GM19351 (cell line): ENCODE results near the gene PMPCB.
"Not testable (repeated sequence)": the region's sequence is repeated elsewhere in the genome, so short reads cannot be mapped to it uniquely, and the experiment has no call there.

Source experiments
- ATAC-seq: cut with Tn5 transposase; IDR thresholded peaks from one replicate; pipeline ENCODE4 v1.9.1; 2021; ENCODE audit warnings: mild to moderate bottlenecking, moderate library complexity; ENCODE audit not compliant: unreplicated experiment

The PMPCB gene, protein sequence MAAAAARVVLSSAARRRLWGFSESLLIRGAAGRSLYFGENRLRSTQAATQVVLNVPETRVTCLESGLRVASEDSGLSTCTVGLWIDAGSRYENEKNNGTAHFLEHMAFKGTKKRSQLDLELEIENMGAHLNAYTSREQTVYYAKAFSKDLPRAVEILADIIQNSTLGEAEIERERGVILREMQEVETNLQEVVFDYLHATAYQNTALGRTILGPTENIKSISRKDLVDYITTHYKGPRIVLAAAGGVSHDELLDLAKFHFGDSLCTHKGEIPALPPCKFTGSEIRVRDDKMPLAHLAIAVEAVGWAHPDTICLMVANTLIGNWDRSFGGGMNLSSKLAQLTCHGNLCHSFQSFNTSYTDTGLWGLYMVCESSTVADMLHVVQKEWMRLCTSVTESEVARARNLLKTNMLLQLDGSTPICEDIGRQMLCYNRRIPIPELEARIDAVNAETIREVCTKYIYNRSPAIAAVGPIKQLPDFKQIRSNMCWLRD

DNA sequence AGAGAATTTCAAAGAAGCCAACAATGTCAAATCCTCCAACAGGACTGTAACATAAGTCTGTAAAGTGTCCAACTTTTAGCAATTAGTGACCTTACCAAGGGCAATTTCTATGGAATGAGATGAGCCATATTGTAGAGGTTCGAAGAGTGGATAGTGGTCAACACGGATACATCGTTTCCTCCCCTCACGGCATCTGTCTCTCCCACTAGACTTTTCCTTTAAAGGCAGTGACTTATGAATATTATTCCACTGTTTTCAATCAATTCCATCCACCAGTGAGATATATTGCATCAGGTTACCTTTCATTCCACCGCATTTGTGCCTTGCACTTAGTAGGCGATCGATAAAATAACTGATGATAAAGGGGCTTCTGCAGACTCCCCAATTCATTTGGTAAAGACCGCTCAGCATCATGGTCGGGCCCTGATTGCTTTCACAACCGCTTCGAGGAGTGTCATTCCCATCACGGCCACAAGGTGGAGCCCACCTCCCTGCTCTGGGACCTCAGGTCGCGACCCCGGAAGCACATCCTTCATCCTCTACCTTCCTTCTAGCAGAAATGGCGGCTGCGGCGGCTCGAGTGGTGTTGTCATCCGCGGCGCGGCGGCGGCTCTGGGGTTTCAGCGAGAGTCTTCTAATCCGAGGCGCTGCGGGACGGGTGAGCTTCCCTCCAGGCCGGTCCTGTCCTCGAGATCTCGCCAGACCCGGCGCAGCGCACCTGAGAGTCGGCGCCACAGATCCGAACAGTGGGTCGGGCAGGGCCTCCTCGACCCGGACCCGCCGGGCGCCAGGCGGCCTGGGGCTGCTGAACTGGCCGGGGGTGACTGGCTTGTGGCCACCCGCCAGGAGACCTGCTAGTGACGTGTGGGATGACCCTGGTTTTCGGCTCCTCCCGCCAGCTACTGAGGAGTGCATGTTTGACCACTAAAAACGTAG is at the start of gene PMPCB:
TSS of gene PMPCB (plus strand) at position 535 of the 936 bp plus-strand sequence. CDS start at position 560, 25 bp downstream.
- peak; percentile 92 for ATAC-seq

DNA sequence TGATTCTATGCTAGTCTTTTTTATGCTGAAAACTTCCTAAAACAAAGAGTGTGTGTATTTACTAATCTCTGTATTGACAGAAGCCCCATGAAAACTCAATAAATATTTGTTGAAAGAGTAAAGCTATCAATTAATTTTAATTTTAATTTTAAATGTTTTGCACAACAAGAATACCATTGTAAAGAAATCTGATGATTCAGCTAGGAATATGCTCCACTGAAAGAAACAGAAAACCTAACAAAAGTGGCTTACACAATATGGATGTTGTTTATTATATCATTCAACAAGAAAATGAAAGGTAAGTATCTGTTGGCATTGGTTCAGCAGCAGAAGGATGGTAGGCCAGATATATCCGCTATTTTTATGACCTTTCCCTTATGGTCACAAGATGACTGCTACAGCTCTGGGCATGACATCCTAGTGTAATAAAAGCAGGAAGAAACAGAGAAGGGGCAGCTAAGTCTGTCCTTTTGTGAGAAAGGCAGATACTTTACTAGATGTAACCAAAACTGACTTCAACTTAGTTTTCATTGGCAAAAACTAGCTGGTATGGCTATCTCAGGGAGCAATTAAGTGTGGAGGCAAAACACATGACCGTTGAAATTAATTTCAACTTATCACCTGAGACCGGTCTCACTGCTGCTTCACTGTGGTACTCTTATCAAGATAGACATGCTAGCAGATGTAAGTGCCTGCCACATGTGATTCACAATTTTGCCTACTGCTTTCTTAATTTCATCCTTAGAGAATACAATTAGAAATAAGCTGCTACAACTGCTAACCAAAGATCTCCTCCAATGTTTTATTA is 43.3 kb upstream of the PMPCB start:
- ATAC-seq: not testable (repeated sequence)

DNA sequence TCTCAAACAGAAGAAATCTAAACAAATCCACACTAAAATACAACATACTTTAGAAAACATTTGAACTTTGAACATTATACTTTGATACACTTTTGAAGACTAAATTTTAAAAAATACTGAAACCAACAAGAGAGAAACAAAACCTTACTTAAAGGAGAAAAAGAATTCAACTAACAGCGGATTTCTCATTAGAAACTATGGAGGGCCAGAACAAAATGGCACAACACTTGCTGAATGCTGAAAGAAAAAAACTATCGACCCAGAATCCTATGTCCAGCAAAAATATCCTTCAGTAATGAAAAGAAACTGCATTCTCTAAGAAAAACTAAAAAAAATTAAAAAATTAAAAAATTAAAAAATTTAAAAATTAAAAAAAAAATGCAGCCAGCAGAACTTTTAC is 33.2 kb upstream of the PMPCB start:
- ATAC-seq: not testable (repeated sequence)

DNA sequence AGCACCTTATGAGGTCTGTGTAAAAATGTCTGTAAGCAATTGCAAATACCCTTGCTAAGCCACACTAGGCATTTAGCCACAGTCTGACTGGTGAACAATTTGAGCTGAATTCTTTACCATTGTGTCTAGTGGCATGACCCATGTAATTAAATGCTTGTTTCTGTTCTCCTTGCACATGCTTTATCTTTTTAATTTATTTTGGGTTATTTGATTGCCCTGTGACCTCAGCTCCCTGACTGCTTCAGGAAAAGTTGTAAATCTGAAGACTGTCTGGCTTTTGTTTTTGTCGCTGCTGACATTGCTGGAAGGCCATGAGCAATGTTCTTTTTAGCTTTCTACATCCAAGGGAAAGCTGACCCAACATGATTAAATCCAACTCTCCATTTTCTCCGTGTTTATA is 31.0 kb upstream of the PMPCB start:
- not testable (repeated sequence) for ATAC-seq

DNA sequence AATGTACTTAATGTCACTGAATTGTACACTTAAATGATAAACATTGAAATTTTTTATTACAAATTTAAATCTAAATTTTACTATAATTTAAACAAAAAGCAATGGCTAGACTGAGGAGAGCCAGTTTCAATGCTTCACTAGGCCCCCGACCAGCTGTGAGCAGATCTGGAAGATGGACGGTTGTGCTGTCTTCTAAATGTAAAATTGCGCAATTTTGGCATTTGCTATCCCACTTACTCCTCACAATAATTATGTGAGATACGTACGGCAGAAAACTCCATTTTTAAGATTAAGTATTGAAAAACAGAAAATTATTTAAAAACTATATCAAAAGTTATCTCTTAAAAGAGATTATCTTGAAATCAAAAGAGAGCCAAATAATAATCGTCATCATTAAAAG is 23.9 kb upstream of the PMPCB start:
- ATAC-seq: not testable (repeated sequence)

DNA sequence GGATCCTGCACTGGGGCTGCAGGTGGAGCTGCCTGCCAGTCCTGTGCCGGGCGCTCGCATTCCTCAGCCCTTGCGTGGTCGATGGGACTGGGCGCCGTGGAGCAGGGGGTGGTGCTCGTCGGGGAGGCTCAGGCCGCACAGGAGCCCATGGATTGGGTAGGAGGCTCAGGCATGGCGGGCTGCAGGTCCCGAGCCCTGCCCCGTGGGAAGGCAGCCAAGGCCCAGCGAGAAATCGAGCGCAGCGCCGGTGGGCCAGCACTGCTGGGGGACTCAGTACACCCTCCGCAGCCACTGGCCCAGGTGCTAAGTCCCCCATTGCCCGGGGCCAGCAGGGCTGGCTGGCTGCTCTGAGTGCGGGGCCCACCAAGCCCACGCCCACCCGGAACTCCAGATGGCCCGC is 22.4 kb upstream of the PMPCB start:
- ATAC-seq: not testable (repeated sequence)

DNA sequence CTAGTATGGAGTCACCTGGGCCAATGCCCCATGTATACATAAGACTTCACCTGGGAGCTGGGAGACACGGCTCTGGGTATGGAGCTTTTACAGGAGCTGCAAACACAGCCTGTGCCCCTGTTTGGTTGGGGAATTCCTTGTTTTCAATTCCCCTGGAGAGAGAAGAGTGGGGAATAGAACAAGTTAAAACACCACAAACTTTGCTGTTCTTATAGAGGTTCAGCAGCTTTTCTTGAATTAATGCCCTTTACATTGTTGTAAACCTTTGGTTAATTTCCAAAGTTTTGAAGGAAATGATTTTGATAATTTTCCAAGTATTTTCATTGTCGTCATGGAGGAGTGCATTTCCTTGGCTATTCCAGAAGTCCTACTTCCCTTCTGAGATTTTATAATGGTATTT is 19.0 kb upstream of the PMPCB start:
- ATAC-seq: not testable (repeated sequence)

DNA sequence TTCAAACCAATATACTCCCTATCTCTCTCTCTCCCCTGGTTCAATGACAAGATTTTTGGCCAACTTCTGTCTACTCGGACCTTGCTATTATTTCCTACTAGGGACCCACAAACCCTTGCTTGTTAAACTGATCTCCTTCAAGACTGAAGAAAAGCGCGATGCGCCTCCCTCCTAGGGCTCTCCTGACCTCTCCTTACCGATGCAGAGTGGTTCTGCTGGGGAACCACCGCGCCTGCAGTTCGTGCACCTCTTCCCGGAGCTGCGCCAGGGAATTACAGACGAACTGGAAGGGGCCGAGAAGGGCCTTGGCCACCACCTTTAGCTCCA is 17.6 kb upstream of the PMPCB start:
- peak; percentile 39 for ATAC-seq

DNA sequence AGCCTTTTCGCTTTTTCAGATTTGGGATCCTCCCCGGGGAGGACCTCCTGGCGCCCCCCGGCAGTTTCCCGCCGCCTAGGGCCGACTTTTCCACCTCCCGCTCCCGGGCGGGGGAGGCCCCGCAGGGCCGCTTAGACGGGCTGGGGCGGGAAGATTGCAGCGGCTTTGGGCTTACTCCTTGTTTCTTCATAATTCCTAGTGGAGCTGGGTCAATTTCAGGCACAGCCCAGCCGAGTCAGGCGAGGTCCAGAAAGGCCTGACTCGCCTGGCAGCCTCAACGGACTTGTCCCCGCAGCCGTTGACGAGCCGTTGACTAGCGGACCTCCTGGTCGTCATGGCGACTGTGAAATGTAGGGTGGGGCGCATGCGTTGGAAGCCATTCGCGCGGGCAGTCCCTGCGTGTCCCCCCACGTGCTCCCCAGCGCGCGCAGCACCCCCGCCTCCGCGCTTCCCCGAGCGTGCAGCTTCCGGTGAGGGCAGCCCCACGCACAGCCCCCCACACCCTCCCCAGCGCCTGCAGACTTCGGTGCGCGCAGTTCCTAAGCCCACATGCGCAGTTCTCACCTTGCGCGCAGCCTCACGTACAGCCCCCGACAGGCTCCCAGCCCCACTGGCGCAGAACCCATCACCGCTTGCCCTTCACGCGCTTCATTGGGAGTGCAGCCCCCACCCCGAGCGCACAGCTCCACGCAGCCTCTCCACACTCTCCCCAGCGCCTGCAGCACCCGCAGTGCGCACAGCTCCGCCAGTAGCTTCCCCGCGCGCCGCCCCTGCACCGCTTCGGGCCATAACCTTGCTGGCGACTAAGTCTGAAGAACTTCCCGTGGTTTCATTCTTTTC is 17.1 kb upstream of the PMPCB start:
- ATAC-seq: peak; percentile 89

DNA sequence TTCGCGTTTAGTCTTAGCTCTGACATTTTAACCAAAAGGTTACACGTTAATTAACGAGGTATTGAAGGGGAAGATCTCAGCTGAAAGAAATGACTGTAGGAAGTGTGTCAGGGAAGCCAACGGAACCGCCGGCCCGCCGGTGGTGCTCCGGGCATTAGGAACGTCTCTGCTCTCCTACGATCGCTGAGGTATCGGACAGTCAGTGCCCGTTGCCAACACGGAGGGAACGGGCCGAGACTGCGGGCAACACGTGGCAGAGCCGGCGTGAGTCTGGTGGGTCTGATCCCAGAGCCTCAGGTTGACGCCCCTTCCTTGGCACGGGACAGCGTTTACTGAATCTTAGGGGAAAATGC is 16.5 kb upstream of the PMPCB start:
- ATAC-seq: peak; percentile 7

DNA sequence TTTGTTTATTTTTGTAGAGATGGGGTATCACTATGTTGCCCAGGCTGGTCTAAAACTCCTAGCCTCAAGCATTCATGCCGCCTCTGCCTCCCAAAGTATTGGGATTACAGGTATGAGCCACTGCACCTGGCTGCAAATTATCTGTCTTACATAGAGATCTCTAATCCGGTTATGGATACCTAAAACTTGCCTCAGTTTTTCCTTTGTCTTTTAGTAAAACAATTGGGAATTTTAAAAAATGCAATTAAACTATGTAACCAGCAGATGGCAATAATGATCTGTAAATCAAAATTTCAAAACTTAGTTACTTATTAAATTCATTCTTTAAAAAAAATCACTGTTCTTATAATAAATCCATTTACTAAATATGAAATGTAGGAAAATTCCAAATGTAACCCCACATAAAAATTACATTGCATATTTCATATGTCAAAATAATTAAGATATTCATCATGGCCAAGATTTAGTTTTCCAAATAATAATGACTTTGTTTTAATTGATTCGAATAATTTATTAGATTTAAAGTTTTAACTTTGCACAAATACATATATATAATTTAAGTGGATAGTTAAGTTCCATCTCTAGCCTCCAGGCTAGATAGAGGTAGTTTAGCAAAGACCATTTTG is 14.3 kb upstream of the PMPCB start:
- ATAC-seq: not testable (repeated sequence)

DNA sequence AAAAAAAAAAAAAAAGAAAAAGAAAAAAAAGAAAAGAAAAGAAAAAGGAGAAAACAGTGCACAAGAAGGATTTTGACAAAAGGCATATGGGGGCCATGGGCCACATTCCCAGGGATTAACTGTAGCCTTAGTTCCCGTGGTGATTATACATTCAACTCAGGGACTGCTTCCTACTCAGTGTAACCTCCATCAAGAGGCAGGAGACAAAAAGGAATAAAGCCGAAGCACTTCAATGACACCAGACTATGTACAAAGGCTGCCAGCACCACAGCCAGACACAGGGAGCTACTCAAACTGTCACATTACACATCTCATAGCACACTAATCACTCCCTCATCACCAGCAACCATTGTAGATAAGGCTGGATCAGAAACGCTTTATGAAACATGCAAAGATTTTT is 5.1 kb upstream of the PMPCB start:
- ATAC-seq: no peak

DNA sequence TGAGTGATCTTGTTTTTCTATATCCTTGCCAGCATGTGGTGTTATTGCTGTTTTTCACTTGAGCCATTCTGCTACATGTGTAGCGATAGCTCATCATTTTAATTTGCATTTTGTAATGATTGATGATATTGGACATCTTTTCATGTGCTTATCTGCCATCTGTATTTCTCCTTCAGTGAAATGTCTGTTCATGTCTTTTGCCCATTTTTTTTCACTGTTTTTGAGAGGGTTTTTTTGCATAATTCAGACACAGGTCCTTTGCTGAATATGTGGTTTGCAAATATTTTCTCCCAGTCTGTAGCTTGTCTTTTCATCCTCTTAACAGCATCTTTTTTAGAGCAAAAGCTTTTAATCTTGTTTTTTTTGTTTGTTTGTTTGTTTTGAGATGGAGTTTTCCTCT is 3.7 kb upstream of the PMPCB start:
- ATAC-seq: no peak

DNA sequence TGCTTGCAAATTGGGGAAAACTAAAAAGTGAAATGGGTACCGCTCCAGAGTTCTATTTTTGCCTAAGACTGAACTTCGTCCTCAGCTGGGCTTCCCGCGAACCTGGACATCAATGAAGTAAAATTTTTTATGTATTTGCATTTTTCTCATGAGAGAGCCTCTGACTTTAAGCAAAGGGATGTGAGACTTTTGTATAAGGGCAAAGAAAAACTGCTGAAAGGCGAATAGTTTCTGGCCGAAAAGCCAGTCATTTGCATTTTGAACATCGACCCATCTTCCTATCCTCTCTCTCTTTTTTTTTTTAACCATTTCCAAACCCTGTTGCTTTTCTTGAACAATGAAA is 573 bp downstream of the PMPCB start:
- no peak for ATAC-seq

DNA sequence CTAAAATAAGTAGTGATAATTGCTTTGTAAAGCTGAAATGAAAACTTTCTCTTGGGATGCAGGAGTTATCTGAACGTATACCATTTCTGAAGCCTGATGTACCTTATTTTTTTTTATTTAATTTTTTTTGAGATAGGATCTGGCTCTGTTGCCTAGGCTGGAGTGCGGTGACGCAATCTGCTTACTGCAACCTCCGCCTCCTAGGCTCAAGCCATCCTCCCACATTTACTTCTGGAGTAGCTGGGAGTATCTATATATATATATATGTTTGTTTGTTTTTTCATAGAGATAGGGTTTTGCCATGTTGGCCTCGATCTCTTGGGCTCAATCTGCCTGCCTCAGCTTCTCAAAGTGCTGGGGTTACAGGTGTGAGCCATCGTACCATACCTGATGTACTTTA is 2.4 kb downstream of the PMPCB start:
- no peak for ATAC-seq

DNA sequence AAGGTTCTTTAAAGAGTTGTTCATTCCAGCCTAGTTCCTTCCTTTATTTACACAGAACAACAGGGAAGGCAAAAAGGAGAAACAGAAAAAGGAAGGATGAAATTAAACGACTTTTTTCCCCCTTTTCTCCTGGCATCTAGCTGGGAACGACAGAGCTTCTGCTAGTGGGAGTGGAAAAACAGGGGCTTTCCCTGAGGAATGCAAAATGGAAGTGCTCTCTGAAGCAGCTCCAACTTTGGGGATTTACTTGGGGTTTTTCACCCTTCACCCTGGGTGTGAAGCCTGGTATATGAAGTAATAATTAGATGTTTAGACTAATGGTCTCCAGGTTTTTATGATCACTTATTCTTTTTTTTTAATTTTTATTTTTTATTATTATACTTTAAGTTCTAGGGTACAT is 4.2 kb downstream of the PMPCB start:
- ATAC-seq: no peak

DNA sequence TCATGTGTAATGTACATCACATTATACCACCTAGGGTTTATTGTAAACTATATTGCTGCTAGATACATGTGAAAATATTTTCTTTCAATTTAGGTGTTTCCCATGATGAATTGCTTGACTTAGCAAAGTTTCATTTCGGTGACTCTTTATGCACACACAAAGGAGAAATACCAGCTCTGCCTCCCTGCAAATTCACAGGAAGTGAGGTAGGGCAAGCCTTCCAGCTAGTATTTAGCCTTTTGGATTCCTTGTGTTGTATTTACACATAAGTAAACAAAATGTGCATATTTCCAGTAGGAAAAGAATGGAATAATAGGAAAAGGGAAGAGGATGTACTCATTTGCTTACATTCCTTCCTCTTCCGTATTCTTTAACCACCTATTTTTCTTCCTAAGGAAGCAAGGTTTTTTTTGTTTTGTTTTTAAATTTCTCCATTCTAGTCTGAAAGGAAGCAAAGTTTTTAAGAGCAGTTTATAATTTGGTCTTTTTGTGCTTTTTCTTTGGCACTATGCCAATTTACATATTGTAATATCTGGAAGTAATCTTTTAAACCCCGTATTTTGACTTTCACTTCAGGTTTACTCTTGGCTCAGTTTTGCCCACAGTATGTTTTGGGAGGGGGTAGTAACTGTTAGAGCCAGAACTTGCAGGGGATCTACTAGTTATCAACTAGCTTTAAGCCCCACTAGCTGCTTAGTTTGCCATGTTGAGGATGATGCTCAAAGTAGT is 10.4 kb downstream of the PMPCB start:
- ATAC-seq: no peak

DNA sequence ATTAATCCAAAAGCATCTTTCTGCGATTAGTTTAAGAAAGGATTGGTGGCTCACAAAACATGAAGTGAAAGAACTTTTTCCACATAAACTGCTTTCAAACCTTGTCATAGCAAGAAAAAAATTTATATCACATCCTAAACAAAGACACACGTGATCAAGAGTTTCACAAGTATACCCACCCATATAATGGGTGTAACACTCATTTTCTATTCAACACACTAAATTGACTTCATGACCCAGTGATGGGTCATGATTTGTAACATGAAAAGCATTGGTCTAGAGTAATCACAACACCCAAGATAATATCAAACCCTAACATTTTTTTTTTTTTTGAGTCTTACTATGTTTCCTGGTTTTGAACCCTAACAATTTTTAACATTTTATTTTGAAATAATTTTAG is 17.6 kb downstream of the PMPCB start:
- ATAC-seq: no peak

DNA sequence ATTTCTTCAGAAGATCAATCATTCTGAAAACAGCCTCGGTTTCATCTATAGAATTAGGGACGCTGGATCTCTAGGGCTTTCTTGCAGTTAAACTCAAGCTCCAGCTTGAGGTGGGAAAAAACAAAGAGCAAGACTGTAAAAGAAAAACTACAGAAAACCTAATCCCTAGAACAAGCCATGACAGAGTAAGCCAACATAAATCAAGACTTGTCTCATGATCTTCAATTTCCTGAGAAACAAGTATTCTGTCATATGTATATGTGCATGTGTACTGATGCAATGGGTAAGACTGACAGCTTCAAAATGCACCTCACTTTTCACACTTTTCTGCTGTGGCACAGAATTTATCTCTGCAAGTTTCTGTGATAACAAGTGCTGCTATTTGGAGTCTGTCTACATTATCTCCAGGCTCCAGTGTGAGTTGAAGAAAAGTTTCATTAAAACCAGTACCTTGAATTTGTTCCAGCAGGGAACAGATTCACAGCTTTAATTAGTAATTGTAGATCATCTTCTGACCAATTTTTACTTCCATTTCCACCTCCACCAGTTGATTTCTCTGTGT is 19.2 kb downstream of the PMPCB start:
- no peak for ATAC-seq
